NCI-H1694 (cell line): ENCODE results near the gene EXO1.

Source experiments
- DNase-seq: peaks from one replicate; lab custom pipeline; 2025; lab: John Stamatoyannopoulos, UW

EXO1 gene

DNA sequence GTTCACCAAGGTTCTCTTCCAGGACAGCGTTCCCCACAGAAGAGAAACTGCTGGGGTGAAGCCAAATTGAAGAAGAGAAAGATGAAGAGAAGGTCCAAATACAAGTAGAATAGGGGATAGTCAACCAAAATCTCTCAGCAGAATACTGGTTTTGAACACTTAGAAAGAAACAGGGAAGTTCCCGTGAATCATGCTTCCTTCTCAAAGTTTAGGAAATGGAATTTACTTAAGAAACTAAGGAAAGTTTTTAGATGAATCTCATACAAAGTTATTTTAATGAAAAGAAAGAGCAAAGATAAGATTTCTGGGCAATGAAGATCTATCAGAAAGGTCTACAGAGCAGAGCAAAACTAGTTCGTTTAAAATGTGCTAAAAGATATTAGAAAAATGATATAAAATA is 43.3 kb downstream of the EXO1 start:
- no peak for DNase-seq

- DNase-seq, result no peak
Observed at GRCh38 chr1:241894016-241894415, 46.0 kb downstream of the EXO1 start.

DNA sequence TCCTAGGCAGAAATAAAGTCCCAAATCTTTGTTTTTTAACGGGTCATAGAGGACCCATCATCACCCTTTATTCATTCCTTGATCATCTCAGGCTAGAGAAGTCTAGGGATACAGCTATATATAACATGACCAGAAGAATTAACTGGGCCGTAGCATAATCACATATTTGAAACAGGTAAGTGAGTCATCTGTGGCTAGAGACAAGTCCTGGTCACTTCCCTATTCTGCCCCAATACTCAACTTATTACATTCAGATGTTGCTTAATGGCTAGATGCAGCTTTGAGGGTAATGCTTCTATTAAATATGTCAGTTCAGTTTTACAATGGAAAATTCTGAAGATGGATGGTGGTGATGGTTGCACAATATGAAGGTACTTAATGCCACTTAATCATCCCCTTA is 47.0 kb downstream of the EXO1 start:
- no peak for DNase-seq

DNA sequence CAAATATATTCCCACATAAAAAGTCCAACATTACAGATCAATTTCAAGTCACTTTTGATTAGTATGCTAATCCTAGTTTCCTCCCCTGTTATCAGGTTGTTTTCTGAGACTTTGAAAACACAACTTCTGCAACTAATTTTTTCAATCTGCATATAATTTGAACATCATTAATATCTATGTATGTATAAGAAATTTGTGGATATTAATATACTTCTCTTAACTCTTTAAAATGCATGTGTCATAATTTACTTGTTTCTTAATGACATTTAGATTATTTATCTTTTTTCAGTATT is 48.6 kb downstream of the EXO1 start:
- DNase-seq, result no peak

DNA sequence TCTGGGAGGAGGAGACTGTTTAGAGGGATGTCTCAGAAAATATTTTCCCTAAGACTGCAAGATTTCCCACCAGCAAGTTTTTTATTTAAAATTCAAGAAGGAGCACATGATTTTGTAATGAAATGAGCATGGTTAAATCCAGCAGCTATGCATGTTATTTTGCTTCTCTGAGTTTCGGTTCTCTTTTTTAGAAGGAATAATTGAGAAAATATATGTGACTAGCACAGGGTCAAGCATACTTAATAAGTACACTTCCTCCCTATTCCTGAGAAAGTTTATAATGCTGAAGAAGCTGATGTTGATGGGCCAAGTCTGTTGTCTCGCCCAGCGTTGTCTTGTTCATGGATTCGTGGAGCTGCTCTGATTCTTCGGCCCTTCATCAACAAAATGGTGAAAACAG is 51.2 kb downstream of the EXO1 start:
- DNase-seq, result no peak

DNA sequence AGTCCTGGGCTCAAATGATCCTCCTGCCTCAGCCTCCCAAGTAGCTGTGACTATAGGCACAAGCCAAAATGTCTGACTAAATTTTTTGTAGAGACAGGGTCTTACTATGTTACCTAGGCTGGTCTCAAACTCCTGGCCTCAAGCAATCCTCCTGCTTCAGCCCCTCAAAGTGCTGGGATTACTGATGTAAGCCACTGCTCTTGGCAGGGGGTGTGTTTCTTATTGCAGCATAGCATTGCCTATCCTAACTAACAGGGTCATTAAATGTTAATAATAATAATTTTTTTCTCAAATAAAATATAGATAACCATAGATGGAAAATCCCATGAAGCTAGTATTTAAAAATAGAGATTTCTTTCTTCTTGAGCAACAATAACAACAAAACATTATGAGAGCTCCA is 52.4 kb downstream of the EXO1 start:
- DNase-seq, result no peak

- no peak for DNase-seq
Observed at GRCh38 chr1:241902391-241903065, 54.5 kb downstream of the EXO1 start.

- no peak for DNase-seq
Observed at GRCh38 chr1:241916196-241916595, 68.2 kb downstream of the EXO1 start.

DNA sequence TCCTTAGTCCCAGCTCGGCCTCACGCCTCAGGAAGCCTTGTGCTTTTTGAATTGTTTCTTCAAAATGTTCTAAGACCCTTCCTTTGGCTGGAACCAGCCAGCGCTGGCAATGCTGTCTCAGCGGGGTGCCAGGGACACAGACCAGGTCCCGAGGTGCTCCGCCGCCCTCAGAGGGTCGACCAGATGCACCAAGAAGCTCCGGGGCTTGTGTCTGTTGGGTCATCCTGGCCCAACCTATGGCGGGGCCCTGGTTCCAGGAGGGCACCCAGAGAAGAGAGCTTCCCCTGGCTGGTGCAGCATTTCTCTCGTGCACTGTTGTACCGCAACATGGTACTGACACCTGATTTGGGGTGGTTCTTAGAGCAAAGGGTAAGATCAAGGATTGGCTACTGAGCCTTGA is 69.5 kb downstream of the EXO1 start:
- no peak for DNase-seq

DNA sequence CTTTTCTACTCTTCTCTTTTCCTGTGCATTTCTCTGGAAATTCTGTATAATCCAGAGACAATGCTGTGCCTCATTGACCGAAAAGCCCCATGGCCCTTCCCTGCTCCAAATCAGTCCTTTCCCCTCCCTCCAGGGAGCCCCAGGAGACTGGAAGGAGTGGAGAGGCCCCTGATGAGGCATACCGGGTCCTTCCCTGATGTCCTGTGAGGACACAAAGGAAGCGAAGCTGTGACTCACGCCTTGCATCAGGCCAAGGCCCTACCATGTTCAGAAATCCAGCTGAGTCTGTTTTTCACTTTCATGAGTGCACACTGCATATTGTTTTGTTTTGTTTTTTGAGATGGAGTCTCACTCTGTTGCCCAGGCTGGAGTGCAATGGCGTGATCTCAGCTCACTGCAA is 70.9 kb downstream of the EXO1 start:
- DNase-seq, result no peak

- DNase-seq, result no peak
Observed at GRCh38 chr1:241924080-241924808, 76.2 kb downstream of the EXO1 start.

GRCh38 chr1:241926141-241926540 is 78.1 kb downstream of the EXO1 start:
- DNase-seq, result no peak

- DNase-seq, result no peak
Observed at GRCh38 chr1:241927321-241927720, 79.3 kb downstream of the EXO1 start.

DNA sequence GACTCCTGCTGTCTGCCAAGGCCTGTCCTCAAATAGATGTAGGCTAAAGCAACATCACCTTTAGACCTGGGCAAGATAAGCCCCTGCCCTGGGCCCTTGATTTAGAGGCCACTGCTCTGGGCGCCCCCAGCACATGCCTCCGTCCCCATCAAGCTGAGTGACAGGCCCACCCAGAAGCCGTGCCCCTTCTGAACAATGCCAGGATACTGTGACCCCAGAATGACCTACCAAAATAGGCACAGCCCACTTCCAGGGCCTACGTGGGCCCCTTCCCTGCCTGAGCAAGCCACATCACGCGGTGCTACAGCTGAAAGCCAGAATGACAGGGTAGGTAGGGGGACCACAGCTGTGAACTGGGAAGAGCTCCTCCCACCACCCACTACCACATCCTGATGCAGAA is 84.8 kb downstream of the EXO1 start:
- no peak for DNase-seq

DNA sequence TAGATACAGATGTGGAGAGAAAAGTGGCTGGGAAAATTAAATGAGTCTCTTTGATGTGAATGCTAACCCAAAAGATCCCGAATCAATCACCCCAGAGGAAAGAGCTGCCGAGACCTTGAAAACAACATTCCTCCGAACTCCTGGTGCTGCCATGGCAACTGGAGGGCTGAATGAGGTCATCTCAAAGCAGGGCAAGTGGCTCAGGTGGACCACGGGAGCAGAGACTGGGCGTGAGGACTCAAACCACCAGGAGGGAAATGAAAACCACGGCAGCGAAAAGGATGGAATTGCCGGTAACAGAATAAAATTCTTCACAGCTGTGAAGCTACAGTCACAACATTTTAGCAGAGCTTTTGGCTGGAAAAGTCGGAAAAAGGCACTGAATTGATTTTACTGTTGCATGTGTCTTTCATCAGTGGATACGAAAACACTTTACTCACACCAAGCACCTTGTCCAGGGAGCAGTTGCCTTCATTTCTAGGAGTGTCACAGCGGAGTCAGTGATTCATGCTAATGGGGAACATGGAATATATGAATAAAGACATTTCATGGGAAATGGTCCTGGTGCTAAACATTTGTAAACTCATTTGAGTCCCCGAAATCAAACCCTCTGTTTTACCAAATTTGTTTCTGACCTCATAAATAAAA is 86.3 kb downstream of the EXO1 start:
- no peak for DNase-seq

DNA sequence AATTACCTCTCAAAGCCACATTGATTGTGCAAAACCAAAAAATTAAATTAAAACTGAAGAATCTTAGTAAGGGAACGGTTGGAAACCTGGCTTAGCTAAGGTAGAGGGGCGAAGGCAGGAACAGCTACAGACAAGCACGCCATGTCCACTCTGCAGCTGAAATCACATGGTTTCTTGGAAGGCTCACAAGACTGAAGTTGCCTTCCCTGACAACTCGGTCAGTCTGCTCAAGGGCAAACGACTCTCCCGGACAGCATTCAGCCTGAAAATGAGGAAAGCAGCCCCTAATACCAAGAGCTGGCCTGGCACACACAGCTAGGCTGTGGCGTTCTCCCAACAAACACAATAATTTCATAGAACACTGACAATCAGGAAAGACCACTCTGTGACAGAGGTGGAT is 86.9 kb downstream of the EXO1 start:
- DNase-seq, result no peak
